Stimulated activated CD4-positive, alpha-beta T cell treated with anti-CD3 and anti-CD28 coated beads, Interleukin-1b, Interleukin-23, amount 100 ng/mL, for 1 hour (primary cell): ENCODE measurements around the gene BMPER.
"Not testable (repeated sequence)": the region's sequence is repeated elsewhere in the genome, so short reads cannot be mapped to it uniquely, and the experiment has no call there.

Experiments
- DNase-seq, 2 donors: peaks; one replicate each; pipeline ENCODE4 v3.0.0-alpha.2; 2020; ENCODE audit warnings: low read depth in 2 of 2

BMPER gene

DNA sequence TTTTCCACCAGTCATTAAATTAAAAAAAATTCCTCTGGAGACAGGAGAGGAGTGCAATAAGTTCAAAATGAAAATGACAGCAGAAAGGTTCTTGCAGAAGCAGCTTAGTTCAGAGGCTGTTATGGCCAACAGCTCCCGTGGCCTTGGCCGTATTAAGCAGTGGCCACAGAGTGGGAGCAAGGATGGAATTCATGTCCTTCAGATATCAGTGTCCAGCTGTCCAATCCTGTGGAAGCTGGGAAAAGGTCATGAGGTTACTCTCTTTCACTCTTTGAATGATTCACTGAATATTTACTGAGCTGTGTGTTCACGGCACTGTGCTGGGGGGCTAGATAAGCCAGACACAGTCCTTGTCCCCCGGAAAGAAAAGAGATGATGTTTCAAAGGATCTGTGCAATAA is 231.8 kb downstream of the BMPER start:
- DNase-seq = no peak

DNA sequence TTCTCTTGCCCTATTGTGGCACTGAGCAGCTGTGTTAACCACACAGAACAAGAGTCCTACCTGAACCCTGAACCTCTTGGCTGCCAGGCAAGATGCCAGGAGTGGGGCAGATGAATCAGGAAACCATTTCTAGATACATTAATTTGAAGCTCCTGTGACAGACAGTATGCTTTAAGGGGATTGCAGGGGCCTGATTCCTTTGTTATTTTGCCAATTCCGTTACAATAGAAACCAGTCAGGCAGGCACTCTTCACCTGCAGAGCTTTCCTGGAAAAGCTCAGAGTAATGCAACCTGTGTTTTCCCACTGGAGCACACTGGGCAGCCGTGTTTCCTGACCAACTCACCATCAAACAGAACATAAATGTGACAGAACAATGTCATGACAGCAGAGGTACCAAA is 233.1 kb downstream of the BMPER start:
- no peak for DNase-seq

DNA sequence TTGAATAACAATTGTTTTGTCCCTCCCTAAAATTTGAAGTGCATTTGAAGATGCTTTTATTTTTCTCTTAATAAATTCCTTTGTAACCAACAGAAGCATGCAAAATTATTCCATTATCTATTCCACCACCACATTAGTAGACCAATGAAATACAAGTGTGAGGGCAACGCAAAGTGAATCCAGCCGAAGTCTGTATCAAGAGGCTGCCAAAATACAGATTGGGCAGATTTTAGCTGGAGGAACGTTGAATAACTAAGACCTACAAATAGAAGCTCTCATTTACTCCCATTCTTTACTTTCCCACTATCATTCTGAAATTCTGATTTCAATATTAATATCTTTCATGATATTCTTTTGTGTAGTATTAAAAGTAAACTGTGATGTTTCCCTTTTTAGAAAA is 233.7 kb downstream of the BMPER start:
- DNase-seq = no peak

DNA sequence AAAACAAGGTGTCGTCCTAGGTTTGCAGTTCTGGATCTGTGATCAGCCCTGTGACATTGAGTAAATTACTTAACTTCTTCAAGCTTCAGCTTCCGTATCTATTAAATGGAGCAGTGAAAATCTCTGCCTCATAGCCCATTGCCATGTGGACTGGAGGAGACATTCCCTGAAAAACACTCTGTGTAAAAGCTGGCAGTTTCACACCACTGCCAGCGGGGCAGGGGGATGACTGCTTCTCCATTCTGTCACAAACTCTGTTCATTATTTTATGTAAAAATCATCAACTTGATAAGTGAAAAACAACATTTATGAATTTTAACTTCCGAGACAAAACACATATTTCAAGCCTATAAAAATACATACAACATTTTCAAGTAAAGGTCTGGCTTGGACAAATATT is 234.7 kb downstream of the BMPER start:
- no peak for DNase-seq

DNA sequence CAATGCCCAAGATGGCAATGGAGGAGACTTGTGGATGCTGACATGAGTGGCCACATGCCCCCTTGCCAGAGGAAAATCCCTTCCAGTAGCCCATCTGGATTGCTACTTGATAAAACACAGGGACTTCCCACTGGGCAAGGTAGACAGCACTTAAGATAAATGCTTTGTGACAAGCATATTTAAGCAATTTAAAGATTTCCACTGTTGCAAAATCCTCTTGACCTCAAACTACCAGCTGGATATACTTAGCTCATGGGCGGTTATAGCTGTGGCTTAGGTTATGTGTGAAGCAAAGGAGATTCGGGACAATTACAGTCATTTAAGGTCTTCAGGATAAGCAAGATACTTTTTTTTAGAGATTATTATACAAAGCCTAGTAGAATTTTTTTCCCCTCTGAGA is 238.1 kb downstream of the BMPER start:
- no peak for DNase-seq

DNA sequence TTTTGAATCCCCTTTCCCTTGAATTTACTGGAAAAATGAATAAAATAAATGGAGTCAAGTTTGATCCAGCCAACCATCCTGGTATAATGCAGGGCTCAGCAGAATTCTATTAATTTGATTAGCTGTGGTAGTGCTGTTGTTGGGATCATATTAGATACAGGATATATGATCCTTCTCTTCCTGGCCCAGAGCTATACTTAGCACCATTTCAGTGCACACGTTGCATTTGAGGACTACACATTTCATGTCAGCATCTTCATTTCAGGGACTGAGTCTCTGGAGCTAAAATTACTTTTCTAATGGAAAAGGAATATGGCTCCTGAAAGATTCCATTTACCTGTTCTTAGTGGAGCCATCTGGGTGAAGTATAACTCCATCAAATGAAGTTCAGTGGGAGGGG is 240.3 kb downstream of the BMPER start:
- no peak for DNase-seq

DNA sequence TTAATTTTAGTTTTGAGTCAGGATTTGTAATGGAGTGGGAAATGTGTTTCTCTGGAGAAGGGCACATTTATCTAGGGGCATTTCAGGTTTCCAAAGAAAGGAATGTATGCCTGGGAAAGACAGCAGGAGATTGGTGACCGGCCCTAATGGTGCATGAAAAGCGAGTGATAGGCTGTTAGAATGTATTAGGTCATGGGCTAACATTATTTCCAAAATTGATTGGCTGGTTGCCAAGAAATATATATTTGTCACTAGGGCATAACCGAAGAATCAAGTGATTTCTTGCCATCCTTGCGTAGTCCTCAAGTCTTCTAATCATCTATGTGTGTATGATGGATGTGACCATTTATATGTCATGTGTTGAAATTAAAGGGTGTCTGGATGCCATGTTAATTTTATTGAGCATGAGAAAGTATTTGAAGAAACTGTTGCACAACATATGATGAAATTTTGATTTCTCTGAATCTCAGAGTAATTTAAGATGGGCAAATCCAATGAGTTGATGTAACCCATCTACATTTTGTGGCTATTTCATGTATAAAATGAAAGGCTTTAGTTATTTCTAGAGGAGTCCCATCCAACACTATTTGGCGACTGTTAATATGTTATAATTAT is 248.4 kb downstream of the BMPER start:
- no peak for DNase-seq

DNA sequence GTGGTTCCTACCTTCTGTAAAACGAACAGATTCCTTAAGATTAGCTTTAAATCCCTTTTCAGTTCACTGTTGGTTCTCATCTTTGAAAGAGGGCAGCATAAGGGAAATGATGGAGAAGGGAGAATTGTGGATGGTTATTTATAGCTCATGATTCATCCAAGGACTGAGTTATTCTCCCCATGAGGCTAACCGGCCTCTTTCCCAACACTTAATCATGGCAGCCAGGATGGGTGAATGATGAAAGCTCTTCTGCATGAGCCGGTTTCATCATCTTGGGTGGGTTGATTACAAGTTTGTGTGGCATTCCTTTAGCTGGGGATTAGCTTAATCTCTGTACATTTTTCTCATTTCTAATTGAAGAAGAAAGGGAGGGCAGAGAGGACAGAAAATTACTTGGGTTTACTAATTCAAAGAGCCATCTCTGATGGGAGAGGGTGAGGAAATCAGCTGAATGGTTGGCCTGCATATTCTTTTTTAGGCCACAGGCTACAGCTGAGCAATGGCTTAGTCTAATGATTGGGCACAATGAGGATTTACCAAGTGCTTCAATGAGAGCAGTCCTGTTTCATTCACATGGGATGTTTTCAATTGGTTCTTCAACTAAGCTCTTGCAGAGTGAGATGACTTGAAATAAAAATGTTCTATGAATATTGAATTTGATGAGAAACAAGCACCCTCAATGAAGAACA is 250.0 kb downstream of the BMPER start:
- no peak for DNase-seq

DNA sequence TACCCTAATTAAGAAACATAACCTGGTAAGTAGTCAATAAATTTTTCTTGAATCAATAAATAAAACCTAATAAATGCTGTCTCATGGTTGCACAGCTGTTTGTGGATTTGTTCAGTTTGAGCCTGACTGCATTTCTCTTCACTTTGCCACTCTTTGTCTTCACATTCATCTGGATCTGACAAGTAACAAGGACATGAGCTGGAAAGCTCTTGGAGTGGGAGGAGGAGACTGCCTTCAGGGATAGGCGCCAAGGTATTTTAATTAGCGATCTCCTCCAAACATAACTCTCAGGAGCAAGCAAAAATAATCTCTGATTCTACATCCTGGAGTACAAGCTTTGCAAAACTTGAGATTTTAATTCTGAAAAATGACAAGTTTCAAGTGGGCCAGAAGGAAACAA is 251.0 kb downstream of the BMPER start:
- no peak for DNase-seq

DNA sequence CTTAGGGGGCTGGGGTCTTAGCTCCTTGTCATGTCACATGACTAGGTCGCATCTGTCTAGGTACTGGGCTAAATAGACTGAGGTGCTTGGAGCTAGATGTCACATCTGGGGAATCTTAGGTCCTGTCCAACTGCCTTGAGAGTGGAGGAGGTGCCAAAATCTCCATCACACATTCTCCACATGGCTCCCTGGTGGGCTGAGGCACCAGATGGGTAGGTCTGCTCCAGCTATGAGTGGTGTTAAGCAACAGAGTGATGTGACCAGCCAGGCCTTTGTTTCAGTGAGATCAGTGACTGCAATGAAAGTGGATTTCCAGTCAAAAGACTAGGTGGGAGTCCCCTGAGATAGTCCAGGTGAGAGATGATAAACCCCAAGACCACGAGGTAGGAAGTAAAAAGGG is 251.8 kb downstream of the BMPER start:
- DNase-seq = no peak

DNA sequence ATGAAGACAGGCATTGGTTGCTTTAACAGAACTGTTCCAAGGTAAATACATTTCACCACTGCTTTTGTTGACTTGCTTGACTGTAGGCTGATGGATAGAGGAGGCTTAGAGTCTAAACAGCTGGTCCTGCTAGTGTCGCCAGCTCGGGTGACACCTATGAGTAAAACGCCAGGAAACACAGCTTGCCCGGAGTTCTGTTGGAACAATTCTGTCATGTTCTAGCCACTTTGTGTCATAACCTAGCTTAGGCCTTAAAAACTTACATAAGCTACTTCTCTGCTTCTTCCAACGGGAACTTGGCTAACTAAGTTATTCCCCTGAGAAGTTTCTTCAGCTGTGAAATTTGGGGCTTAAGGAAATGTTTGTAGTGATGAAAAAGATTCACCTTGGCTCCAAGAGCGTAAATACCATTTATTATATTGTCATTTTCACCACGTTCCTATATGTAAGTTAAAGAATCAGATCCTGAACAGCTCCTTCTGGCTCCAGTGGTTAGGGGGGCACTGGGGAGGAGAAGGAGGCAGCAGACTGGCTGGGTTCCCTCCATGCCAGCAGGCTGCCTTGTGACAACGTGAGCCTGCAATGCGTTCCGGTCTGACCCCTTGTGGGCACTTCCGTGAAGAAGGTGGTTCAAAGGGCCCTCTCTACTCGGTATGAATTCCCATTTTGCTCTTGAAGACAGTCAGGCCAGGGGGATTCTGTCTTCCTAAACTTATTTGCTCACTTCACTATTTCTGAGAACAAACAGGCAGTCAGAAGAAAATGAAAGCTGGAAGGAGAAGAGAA is 253.2 kb downstream of the BMPER start:
- no peak for DNase-seq

DNA sequence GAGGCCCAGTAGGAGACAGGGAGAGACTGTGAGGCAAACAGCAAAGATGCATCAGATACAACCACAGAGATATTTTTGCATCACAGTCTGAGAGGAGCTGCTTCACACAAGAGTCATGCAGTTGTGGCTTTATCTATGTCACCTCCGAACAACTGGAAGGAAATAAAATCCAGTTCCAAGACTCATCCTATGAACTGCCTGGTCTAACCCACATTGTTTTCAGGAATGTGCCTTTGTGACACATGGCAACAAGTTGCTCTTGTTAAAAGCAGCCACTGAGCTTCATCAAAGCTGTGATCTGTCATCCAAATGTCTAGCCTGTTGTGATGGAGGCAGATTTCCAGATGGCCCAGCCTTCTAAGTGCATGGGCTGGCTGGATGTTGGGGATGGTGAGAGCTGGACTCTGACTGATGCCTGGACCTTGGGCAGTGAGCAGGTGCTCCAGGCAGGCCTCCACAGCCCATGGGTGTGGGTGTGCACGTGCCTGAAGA is 255.0 kb downstream of the BMPER start:
- DNase-seq = no peak

DNA sequence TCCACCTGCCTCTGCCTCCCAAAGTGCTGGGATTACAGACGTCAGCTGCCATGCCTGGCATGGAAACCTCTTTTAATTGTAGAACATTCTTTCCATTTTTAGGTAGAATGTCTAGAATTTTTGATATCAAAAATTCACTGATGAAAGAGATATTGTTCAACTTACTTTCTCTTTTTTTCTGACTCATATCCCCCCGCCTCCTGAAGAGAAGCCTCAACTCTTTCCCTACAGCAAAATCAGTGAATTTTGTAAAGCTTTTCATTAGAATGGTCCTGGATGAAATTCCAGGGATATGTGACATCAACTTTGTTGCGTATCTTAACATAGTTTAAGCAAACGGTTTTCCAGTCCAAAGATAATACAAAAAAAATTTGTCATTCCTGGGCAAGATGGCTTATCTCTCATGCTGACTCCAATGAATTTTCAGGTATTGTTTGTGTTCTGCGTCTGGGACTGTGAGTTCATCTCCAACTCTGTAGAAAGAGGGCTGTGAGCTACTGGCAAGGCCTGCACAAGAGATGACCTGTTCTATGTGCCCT is 256.8 kb downstream of the BMPER start:
- no peak for DNase-seq

DNA sequence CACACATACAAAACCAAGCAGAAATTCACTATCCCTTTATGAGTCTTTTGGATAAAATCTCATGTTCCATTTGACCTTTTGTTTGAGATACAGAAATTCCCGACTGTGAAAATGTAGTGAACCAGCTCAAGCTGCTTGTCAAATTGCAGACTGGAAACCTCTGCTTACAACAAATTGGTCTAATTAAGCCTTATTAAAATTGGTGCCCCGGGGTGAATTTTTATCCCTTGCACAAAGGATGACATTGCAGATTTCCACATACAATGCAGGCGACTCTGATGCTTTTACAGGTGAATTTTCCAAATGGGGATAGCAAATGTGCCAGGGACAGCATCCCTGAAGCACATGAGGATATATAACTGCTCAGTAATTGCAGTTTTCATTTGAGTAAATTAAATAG is 257.3 kb downstream of the BMPER start:
- DNase-seq = no peak

DNA sequence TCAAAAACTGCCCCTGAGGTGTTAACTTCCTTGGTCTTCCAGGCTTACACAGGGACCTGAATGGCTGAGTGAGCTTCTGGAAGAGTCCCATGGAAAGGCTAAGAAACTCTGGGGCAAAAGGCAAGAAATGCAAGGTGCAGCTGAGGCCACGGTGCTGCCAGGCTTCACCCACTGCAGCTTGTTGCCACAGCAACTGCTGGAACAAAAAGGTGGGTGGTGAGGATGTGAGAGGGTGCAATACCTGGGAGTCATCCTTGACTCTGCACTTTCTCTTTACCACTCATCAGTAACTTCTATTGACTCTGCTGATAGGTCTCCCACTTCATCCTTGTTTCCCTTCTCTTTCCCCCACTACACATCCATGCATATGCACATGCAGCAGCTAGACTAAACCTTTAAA is 258.6 kb downstream of the BMPER start:
- DNase-seq = no peak

DNA sequence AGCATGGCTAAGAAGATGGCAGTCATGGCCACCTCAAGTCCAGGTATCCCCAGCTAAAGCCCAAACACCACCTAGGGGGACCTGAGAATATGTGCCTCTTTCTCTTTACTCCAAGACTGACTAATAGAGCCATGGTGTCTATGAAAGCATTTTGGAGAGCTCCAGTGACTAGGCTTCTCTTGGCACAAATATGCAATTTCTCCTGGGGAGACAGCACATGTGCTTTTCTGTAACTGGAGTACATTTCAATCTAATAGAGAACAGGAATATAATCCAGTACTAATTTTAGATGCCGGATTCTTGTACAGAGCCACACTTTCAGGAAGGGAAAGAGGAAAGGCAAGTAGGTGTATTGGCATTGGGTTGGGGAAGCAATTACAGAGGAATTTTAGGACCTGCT is 260.1 kb downstream of the BMPER start:
- DNase-seq = no peak

DNA sequence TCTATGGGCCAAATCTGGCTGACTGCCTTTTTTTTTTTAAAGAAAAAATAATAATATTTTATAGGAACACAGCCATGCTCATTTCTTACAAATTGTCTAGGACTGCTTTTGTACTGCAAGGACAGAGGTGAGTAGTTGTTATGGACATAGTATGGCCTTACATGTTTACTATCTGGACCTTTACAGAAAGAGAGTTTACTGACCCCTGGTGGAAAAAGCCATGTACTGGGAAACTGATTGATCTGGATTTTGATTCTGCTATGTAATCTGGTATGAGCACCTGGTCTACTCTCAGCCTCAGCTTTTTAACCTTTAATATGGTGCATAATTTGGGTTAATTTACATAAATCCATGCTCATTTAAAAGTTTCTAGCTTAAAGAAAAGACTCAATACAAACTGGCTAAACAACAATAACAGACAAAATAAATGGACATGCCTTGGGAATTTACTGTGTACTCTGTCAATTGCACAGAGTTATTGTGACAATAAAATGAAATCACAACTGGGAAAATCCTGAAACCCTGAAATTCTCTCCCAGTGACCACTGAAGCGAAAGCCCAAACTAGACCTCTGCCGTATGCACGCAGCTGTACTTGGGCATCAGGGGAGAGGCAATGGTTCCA is 260.7 kb downstream of the BMPER start:
- DNase-seq = no peak

DNA sequence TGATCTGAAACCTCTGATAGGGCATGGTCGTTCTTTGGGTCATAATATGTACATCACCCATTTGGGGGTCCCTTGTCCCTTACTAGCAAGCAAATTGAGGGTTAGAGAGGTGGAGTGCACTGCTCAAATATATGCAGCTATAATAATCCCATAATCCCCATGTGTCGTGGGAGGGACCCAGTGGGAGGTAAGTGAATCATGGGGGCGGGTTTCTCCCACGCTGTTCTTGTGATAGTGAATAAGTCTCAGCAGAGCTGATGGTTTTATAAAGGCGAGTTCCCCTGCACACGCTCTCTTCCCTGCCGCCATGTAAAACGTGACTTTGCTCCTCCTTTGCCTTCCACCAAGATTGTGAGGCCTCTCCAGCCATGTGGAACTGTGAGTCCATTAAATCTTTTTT is 262.7 kb downstream of the BMPER start:
- DNase-seq = no peak

DNA sequence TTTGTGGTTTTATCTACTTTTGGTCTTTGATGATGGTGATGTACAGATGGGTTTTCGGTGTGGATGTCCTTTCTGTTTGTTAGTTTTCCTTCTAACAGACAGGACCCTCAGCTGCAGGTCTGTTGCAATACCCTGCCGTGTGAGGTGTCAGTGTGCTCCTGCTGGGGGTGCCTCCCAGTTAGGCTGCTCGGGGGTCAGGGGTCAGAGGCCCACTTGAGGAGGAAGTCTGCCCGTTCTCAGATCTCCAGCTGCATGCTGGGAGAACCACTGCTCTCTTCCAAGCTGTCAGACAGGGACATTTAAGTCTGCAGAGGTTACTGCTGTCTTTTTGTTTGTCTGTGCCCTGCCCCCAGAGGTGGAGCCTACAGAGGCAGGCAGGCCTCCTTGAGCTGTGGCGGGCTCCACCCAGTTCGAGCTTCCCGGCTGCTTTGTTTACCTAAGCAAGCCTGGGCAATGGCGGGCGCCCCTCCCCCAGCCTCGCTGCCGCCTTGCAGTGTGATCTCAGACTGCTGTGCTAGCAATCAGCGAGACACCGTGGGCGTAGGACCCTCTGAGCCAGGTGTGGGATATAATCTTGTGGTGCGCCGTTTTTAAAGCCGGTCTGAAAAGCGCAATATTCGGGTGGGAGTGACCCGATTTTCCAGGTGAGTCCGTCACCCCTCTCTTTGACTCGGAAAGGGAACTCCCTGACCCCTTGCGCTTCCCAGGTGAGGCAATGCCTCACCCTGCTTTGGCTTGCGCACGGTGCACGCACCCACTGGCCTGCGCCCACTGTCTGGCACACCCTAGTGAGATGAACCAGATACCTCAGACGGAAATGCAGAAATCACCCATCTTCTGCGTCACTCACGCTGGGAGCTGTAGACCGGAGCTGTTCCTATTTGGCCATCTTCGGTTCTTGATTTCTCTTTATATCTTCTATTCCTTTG is 269.6 kb downstream of the BMPER start:
- not testable (repeated sequence) for DNase-seq

DNA sequence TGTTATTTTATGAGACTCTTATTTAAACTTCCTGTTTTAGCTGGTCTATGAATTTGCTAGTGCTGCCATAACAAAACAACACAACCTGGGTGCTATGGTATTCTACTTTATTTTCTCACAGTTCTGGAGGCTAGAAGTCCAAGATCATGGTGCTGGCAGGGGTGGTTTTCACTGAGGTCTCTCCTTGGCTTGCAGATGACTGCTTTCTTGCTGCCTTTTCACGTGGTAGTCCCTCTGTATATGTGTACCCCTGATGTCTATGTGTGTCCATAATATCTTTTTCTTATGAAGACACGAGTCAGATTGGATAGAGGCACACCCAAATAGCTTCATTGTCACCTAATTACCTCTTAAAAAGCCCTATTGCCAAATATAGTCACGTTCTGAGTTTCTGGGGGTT is 270.5 kb downstream of the BMPER start:
- no peak for DNase-seq

DNA sequence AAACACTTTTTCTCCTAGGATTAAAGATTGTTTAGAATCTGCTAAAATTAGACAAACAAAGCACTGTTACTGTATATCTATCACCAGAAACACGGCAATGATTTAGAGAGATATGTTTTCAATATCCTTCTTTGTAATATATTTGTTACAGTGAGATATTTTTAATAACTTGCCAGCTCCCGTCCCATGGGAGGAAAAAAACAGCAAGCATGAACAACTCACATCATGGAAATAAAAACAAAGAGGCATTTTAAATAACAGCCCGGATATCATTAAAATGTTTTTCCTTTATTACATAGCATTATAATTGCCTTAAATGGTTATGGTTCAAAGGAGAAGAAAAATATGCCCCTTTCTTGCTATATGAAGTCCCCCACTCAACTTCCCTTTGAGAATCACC is 272.1 kb downstream of the BMPER start:
- no peak for DNase-seq
